Skin of body (tissue), 2 donors: Measurements from ENCODE around the gene AGAP1. TPM values are rescaled to one million over a fixed set of nuclear protein-coding genes. Genes with fewer than 3 reads are reported as not detected.
A peak's percentile ranks its signal among the peaks of the same experiment; 100 is the strongest.

Source experiments
- DNase-seq: peaks from one replicate; lab custom pipeline; 2025; lab: John Stamatoyannopoulos, UW
- total RNA-seq: library from RNA; depleted of rRNA; stranded (reverse); fragments of >200 nt; gene quantifications from one replicate; pipeline ENCODE4 v1.2.3, GENCODE V29; 2014

AGAP1 gene
- total RNA-seq, result 25.6 TPM

DNA sequence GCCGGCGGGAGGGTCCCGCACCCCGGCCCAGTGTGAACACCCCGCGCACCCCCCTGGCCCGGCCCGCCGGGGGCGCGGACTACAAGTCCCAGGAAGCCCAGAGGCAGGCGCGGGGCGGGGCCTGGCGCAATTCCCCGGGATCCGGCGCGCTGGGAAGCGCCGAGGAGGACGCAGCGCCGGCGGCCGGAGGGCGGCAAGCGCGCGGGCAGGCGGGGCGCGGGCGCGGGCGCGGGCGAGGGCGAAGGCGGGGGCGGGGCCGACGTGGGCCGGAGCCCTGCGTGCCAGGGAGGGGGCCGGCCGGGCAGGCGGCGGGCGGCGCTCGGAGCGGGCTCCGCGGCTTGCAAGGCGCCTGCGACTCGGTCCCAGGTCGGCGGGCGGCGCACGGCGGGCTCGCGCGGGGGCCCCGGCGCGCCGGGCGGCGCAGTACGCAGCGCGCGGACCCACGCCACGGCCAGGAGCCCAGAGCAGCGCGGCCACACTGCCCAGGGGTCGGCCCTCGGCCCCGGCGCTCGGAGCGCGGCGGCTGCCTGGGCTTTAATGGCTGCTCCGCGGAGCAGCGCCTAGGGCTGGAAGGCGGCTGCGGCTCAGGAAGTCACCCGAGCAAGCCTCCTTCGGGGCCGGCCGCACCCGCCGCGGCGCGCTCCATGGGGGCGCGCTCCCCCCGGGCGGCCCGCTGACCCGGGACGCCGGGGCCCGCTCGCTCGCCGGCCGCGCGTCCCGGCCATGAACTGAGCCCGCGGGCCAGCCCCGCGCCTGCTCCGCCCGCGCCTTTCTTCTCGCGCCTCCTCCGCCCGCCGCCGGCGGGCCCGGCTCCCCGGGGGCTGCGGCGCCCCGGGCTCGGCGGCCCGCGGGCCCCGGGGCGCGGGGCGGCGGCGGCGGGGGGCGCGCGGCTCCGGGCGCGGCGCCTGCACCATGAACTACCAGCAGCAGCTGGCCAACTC is at the start of gene AGAP1:
Gene AGAP1 (plus strand): TSS at position 269 of the 941 bp plus-strand sequence.
- DNase-seq, result peak; percentile 70

DNA sequence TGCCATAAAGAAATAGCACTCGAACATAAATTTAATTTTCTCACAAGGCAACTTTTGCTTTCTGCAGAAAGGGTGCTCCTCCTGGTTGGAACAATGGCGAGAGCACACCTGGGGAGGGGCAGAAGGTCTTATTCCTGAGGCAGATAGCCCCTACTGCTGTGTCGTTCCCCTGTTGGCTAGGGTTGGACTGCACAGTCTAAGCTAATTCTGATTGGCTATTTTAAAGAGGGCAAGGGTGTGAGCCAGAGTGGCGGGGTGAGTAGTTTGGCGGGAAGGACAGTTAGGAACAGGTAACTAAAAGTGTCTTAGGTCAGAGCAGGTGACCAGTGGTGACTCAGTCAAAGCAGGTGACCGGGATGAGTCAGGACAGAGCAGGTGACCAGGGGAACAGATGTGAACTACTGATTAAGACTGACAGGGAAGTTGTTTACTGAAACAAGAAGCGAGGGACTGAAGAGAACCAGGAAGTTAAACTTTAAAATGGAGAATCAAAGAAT is 49.7 kb upstream of the AGAP1 start:
- DNase-seq, result no peak

DNA sequence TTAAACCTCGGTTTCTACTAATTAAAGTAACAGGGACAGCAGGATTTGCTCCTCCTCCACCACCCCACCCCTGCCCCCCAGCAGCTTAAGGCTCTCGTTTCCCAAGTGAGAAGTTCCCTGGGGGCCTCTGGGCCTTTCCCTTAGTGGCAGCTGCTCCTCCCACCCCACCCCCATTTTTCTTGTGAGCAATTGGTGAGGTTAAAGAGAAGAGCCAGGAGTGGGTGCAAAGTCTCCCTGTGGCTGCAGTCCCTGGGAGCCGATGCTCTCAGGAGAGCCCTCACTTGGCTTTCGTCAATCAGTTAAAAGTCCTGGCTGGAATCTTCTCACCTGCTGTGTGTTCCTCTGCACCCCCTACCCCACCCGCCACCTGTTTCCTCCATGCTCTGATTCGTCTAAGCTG is 48.7 kb upstream of the AGAP1 start:
- no peak for DNase-seq

DNA sequence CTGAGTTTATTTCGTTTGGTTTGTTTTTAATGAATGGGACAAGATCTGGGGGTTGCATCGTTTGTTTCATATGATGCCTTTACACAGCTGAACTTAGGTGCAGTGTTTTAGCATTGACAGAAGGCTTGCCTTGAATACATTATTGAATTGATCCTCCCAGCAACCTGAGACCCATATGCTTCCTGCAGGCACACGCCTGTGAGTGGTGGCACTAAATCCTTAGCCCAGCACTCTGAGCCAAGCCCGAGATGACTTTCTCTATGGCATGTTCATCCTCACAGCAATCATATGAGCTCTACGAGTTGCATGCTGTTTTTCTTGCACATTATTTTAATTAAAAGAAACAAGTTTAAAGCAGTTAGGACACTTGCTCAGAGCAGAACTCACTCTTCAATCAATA is 47.8 kb upstream of the AGAP1 start:
- no peak for DNase-seq

DNA sequence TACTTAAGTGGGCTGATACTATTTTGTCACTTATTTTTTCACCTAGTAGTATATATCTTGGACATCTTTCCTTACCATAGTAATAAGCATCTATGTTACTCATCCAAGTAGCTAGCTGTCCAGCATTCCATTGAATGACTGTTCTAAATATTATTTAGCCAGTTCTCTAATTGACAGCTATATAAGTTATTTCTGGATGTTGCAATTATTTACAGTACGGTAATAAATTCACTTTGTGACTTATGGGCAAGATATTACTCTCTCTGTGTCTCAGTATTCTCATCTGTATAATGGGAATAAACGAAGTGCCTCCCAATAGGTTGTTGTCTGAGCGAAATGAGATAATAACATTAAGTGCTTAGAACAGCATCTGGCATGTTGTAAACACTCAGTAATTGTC is 46.6 kb upstream of the AGAP1 start:
- DNase-seq, result no peak

DNA sequence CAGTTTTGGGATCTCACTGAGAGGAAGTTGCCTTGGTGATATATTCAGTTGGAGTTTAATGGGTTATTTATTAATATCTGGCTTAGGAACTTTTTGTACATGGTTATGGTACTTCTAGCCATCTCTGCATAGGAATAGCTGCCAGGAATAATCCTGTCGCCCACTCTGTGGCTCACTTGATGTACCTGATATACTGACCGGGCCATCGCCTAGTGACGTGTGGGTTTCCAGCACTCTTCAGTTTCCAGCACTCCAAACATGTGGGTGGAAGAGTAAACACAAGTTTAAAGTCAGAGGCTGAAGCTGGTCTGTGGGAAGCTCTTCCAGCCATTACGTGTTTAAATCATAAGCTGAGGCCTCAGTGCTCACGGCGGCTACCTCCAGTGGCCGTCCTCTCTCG is 44.3 kb upstream of the AGAP1 start:
- DNase-seq, result no peak

DNA sequence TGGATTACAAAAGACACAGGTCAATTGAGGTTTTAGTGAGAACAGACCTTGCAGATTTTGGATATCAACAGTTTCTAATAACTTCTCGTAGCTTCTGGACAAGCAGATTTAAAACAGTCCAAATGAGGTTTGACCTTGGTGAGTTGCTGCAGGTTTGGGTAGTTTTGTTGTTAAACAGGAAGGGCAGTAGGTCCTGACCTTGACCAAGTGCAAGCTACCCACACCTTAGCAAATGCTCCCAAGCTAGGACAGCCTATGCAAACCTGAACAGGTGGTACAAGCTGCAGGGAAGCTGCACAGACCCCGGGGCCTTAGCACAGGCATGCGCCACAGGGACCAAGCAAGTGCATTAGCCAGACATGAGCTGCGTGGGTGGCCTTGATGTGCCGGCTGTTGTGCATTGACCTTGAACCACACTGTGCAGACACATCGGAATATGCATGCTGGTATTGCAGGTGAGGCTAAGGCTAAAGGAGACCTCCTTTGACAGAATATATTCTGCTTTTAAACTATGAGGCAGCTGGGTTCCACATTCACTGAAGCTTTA is 40.2 kb upstream of the AGAP1 start:
- DNase-seq, result no peak

DNA sequence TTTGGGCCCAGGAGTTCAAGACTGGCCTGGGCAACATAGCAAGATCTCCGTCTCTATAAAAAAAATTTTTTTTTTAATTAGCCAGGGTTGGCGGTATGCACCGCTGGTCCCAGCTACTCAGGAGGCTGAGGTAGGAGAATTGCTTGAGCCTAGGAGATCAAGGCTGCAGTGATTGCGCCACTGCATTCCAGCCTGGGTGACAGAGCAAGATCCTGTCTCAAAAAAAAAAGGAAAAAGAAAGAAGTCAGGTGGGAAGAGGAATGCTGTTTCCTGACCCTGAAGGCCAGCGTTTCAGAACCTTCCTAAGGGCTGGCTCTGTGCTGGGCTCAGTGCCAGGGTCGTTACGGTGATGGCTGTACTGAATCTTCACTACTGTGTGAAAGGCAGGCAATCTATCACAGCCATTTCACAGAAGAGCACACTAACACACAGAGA is 35.0 kb upstream of the AGAP1 start:
- no peak for DNase-seq

DNA sequence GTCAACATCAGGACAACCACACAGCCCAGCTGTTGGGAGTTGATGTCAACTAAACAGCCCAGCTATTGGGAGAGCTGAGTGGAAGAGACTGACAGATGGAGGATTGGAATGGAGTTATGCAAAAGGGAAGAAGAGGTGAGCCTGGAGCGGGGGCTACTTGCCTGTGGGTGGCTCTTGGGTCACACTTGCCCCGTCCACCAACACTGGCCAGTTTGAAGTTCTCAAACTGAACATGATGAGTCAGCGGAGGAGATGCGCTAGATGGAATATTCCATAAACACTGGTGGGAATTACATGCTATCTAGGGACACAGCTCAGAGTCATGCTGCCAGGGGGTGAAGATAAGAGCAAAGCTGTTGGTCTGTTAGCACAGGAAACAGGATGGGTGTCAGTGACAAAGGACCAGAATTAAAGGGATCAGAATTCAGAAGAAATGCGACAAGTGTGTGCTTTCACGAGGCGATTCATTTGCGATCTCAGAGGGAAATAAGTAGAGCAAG is 33.2 kb upstream of the AGAP1 start:
- DNase-seq, result no peak

DNA sequence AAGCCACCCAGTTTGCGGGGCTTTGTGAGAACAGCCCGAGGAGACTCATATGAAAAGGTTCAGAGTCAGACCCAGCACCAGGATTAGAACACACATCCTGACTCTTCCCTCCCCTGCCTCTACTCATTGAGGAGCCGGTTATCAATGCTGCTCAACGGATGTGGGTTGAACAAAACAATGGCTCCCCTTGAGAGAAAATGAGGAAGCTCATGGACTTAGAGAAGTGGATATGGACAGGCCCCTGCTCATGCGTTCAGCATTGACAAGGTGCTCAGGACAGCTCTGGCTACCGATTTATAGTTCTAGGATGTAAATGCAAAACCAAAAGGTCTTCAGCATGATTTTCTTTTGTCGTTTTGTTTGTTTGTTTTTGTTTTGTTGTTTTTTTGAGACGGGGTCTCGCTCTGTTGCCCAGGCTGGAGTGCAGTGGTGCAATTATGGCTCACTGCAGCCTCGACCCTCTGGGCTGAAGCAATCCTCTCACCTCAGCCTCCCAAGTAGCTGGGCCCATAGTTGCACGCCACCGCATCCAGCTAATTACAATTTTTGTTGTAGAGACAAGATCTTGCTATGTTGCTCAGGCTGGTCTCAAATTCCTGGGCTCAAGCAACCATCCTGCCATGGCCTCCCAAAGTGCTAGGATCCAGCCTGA is 32.0 kb upstream of the AGAP1 start:
- DNase-seq, result no peak

DNA sequence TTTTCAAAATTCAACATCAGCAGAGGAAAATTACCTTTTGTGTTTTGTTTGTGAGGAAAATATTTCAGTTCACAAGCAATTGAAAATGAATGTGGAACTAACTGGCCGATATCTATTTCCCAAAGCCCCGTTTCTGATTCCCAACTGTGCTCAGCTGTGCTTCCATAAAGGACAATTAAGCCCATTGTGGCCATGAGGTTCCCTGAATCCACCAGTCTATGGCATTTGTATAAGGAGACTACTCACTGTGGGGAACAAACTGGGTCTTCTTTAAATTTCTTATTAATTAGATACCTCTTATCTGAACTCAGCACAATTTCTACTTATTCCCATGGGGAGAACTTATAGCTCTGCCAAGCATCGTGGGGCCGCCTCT is 31.4 kb upstream of the AGAP1 start:
- DNase-seq, result no peak

DNA sequence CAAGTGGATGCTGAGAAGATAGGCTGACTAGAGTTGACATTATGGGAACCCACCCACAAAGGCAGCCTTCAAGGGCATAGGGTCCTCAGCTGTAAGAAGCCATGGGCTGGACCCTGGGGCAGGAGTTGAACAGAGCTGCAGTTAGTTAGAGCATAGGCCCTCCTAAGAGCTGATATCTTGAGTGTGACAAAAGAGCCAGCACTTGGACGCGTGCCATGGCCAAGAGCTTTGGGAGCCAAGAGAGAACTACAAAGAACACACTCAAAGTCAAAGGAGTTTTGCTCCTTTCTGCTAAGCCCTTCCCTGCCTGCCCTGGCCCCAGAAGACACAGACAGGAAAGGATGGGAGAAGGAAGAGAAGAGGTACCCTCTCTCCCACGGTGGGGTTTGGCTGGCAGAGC is 29.9 kb upstream of the AGAP1 start:
- DNase-seq, result no peak

DNA sequence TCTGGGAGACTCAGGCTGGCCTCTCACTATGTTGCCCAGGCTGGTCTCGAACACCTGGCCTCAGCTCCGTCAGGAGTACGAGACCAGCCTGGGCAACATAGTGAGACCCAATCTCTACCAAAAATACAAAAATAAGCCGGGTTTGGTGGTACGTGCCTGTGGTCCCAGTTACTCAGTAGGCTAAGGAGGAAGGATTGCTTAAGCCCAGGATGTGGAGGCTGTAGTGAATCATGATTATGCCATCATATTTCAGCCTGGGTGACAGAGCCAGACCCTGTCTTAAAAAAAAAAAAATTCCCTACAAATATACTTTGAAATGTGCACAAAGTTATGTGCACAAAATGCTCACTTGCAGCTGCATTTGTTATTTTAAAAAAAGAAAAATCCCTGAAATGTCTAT is 26.3 kb upstream of the AGAP1 start:
- no peak for DNase-seq

DNA sequence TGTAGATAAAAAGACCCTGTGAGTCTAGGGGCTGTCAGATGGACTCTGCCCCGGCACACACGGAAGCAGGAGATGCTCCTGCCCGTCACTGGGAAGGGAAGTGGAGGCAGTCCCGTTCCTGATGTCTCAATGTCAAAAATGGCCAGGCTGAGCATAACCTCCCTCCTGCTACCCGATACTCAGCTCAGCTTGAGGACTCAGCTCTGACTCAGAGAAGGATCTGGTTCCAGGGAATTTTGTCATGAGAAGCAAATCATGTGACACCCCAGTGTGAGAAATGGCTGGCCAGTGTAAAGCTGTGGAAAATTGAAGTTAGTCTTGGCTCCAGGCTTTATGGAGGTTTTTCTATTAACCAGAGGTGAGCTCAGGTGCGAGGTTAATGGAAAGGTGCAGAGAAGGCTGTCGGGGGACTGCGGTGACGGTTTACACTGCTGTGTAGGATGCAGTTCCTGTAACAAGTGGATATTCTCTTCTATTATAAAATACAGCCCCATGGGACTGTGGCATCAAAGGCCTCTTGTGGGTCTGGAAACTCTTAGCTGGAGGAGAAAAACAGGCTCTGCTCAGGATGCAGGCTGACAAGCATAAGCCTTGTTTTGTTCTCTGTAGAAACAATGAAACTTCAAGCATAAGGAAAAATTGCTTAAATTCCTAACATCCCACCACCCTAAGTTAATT is 24.7 kb upstream of the AGAP1 start:
- DNase-seq, result no peak

DNA sequence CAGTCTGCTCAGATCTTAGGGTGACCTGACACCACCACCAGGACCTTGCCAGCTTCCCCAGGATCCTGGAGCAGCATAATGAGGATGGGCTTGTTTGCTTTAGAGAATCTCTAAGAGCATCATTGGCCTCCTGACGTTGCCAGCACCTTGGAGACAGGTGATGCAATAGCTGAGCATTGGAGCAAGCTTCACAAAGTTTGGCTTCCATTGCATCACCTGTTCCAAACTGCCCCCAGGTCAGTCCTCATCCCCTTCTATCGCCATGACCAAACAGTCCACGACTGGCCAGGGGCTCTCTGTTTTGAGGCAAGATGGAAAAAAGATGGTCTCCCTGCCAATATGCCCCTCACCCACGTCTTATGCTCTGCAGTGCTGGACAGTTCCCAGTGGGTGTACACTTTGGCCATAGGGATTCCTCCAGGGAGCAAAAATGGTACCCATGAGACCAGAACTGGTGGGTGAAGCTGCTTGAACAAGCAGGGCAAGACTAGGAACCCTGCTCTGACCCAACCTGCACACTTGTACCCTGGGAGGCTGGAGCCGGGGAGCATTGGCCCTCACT is 22.6 kb upstream of the AGAP1 start:
- no peak for DNase-seq

DNA sequence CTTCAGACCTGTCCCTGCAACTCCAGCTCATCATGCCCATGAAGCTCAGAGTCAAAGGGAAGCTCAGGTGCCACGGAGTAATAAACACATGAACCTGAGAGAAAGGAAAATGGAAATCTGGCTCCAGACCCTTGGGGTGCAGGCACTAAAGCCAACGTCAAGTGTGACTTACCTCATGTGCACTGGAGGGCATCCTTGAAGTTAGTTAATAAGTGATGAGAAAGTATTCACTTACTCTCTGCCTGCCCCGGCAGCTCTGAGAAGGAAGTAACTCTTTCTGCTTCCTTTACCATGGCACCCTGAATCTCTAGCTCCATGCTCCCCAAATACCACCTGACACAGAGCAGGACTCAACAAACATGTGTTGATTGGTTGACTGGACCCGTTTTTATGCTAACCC is 21.4 kb upstream of the AGAP1 start:
- no peak for DNase-seq

DNA sequence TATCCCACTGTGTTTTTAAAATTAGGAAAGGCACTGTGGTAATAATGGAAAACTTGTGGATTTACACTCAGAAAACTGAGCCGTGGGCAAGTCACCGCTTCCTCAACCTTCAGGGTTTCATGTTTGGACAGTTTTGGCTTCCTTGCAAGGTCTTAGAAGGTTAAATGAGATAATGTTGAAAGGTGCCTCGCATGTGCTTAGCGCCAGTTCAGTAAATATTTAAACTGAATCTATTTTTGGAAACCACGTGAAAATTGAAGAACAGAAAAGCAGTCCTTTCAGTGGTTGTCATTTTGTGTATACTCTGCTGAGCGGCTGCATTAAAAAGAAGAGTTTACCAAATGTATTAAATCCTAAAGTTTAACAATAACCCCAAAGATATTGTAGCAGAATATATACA is 15.2 kb upstream of the AGAP1 start:
- DNase-seq, result no peak

DNA sequence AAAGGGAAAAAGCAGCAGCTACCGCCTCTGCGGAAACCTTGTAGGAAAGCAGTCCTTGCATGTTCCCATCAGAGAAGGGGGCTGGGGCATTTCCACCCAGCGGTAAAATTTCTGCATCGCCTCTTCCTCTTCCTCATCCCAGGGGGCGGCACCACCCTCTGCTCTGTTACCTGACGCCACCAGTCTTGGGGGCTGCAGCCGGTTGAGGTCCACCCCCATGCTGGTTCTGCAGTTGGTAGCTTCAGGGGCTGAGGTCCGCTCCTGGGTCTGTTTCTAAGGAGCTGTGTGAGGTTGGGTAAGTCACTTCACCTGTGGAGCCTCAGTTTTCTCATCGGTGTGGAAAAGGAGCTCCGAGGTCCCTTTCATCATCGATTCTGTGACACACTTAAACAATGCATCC is 14.2 kb upstream of the AGAP1 start:
- DNase-seq, result no peak

DNA sequence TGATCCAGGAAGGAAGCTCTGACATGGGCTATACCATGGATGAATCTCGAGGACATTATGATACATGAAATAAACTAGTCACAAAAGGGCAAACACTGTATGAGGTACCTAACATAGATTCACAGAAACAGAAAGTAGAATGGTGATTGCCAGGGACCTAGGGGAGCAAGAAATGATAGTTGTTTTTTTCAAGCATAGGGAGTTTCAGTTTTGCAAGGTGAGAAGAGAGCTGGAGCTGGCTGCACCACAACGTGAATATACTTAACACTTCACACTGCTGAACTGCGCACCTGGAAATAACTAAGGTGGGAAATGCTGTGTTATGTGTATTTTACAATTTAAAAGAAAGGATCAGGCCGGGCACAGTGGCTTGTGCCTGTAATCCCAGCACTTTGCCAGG is 13.2 kb upstream of the AGAP1 start:
- DNase-seq, result no peak

DNA sequence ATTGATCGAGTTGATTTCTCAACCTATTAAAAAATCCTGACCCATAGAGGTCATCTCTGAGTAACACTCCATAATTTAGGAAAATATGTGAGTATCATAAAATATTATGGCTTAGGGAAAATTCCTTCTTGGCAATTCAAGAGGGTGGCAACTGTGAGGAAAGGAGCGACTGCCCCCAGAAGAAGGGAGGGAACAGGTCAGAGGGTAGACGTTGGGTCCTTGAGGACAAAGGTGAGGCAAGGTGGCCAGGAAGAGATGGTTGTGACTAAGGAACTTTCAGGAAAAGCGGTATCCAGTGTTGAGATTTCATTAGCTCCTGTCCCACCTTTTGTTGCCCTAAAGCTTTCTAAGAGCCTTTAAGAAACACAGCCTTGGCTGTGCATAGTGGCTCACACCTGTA is 10.5 kb upstream of the AGAP1 start:
- DNase-seq, result no peak

DNA sequence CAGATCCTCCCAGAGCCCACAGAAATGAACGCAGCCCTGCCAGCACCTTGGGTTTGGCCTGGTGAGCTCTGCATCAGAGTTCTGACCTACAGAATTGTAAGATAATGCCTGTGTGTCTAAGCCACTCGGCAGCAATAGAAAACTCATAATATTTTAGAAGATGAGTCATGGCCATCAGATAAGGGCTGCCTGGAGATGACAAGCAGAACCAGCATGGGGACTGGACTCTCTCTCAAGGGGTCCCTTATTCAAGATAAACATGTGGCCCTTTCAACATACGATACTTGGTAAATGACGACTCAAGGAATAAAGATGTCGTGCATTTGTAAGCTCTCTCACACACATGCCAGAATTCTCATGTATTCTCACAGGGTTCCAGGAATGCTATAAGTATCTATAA is 8.5 kb upstream of the AGAP1 start:
- no peak for DNase-seq
